SK-MEL-5 (cell line): ENCODE measurements around the gene CD52. TPM values are rescaled to one million over a fixed set of nuclear protein-coding genes. Genes with fewer than 3 reads are reported as not detected.

Experiments used
- DNase-seq: peaks from one replicate; pipeline ENCODE4 v3.0.0-alpha.2; 2016; ENCODE audit warnings: low read depth, low spot score
- in situ Hi-C: cut with HindIII; loops from 2 replicates; pipeline ENCODE4 v1.10.0; 2016; ENCODE audit warnings: low sequenced_read_pairs, high pct_unique_total_duplicates, low pct_unique_long_range_greater_than_20kb
- total RNA-seq: library from RNA; depleted of rRNA; stranded (reverse); fragments of >200 nt; shearing (Covaris generic); gene quantifications from 2 replicates; pipeline ENCODE4 v1.2.3, GENCODE V29; 2014

CD52 gene
- total RNA-seq, 1 experiment from 2014 or later, result not detected

DNA sequence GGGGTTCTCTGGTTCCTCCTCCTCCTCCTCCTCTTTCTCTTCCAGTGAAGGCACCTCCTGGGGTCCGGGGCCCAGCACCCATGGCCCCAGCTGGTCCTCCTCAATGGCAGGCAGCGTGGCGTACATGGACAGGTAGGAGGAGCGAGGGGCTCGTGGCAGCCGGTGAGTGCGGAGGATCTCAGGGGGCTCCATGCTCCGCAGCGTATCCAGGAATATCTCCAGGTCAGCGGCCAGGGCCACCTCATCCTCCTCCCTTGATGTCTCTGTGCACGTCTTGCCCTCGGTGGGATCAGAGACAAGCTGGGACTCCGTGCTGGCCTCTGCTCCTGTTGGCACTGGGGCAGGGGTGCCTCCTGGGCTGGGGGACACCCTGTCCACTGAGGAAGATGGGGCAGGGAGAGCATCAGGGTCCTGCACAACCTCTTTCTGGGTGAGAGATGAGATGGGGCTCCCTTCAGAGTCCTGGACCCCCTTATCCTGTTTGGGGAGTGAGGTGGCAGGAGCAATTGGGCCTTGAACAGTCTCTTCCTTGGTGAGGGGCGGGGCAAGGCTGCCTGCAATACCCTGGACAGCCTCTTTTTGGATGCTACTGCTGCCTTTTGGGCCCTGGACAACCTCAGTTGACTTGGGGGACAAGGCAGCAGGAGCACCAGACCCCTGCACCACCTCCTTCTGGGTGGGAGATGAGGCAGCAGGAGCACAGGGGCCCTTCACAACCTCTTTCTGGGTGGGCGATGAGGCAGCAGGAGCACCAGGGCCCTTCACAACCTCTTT is 26.6 kb downstream of the CD52 start:
- in situ Hi-C loops, result no loop called here
- no peak for DNase-seq

DNA sequence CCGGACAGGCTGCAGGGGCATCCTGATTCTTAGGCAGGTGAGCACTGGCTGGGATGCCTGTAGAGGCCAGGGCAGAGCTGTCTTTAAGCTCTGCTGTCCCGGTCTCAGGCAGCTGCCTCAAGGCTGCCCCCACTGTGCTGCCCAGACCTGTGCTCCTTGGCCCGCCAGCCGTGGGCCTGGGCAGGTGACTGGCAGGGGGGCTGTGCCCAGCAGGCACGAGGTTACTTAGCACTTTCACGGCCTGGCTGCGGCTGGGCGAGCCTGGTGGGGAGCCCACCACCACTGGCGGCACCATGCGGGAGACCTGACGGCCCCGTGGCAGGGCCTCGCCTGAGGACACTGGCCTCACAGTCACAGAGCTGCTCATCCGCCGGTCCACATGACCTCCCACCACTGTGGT is 28.0 kb downstream of the CD52 start:
- DNase-seq, result no peak
- in situ Hi-C loops, result no loop called here

DNA sequence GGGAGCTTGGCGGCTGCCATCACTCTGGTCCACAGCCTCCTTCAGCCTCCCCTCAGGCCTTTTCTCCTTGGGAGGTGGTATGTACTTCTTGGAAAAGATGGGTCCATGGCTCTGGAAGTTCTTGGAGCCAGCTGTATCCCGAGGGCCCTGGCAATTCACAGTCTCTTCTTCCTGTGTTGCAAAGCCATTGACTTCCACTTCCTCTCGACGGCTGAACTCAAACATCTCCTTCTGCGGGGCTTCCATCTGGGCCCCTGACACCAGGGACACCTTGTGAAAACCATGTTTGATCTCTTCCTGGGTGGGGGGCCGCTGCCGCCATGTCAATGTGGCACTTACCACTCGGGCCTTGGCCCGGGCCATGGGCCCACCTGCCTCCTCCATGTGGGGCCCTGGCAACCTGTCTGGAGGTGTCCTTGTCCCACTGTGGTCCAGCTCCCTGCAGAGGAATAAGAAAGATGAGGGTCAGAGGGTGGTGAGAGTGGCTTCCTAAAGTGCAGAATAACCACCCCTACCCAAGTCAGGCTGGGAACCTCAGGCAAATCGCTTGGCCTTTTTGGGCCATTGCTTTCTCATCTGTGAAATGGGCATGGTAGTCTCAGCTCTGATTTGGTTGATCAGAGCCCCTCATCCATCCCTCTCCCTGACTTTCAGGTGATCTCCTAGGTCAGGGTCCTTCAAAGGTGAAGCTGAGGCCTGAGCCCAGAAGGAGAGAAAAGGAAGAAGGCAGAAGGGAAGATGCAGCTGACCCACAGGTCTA is 28.7 kb downstream of the CD52 start:
- DNase-seq, result no peak
- in situ Hi-C loops, result no loop called here

DNA sequence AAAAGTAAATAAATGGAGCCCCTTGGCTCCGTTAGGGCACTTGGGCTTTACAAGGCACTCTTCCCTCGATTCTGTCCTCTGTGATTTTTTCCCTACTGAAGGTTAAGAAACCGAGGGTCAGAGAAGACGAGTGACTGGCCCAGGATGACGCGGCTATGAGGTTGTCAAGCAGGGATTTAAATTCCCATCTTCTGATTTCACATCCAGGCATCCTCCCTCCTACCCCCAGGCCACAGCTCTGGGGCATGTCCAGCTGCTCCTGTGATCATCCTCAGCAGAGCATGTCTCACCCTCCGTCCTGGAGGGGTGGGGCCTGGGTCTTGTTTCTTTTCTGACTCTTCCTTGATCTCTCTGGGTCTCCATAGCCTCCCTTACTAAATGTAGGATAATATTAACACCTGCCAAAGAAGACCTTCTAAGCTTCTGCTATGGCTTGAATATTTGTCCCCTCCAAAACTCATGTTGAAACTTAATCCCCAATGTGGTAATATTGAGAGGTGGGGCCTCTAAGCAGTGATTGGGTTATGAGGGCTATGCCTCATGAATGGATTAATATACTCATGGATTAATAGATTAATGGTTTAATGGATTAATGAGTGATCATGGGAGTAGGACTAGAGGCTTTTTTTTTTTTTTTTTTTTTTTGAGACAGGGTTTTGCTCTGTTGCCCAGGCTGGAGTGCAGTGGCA is 31.6 kb downstream of the CD52 start:
- in situ Hi-C loops, result no loop called here

DNA sequence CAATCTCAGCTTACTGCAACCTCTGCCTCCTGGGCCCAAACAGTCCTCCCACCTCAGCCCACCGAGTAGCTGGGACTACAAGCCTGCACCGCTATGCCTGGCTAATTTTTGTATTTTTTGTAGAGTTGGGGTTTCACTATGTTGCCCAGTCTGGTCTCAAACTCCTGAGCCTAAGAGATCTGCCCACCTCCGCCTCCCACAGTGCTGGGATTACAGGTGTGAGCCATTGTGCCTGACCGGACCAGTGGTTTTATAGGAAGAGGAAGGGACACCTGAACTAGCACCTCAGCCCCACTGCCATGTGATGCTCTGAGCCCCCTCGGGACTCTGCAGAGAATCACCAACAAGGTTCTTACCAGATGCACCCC is 32.1 kb downstream of the CD52 start:
- in situ Hi-C loops, result no loop called here
- no peak for DNase-seq

More for the DNA sequence above, 31.6 kb downstream of the CD52 start:
- no peak for DNase-seq

DNA sequence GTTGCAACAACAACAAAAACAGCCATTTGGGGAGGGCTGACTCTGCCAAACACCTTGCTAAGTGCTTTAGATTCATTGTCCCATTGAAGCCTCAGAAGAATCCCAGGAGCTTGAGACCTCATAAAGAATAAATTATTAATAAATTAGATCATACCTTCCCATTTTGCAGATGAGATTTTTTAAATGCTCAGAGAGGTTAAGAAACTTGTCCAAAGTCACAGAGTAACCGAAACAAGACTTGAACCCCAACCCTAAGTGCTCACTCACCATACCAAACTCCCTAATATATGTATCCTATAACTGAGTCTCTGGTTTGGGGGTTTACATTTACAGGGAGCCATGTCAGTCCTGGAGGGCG is 32.6 kb downstream of the CD52 start:
- DNase-seq, result no peak
- in situ Hi-C loops, result no loop called here

DNA sequence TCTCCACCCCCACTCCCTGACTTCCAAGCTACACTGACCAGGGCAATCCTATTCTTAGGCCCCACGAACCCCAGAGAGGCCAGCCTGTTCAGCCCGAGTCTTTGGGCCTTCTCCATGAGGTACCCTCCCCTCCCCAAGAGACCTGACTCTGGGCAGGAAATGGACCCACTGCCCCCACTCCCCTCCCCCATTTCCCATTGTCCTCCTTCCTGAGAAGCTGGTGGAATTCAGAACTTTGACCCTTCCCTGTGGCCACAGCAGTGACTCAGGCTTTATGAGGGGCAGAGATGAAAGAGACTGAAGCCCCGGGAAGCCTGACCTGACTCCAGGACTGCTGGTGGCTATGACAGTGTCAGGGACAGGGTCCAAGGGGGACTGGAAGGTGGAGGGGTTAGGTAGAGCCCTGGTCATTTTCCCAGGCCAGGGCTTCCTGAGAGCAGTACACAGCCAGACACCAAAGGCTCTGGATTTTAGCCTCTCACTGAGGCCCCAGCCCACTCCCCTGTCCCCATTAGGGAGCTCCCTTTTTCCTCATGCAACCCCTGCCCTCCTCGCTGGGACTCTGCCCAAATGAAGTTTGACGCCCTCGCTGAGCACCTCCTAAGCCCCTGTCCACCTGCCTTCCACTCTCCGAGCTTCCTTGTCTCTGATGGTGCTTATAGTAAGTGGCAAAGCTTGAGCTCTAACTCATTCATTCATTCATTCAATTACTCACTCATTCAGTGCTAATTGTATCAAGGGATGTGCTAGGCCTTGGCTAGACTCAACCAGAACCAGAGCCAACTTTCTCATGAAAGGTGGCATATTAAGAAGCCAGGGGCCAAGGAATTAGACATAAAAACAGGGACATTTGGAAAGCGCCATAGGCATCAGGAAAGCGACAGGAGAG is 33.2 kb downstream of the CD52 start:
- DNase-seq, result no peak
- in situ Hi-C loops, result no loop called here

DNA sequence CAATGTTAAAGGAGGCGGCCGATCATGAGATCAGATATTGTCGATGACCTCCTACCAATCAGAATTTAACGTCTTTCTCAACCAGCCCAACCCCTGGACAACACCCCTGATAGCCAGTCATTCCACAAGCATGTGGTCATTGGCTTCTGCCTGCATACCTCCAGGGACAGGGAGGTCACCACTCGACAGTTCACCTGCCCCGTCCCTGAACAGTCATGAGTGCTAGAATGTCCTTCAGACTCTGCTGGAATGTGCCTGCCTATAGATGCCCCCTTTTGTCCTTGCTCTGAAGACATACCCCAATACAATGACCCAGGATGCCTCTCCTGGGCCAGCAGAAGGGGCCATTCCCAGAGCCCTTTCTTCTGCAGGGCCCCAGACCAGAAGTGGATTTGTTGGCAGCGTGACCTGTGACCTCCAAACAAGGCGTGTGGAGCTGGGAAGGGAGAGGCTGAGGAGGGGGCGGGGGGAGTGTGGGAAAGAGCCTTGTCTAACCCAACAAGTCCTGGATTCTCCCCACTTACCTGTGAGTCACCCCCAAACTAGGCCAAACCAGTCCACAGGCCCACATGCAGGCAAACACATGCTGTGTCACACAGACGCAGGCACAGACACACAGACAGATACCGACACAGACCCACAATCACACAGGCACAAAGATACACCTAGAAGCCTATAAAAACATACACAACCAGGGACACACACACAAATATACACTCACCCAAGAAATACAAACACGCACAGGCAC is 34.0 kb downstream of the CD52 start:
- in situ Hi-C loops, result no loop called here
- DNase-seq, result no peak

DNA sequence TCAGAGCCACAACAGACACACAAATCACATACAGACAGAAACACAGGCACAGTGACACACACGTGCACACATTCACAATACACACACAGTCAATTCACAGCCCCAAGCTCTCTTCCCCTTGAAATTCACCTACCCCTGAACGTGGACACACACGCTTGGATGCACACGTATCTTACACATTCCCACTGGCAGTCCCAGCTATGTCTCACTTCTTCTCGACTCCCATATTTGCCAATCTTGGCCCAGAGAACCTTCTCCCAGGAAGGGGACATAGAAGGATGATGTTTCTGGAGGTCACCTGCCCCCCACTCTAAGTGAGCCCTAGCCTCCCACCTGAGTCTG is 34.6 kb downstream of the CD52 start:
- no peak for DNase-seq
- in situ Hi-C loops, result no loop called here

DNA sequence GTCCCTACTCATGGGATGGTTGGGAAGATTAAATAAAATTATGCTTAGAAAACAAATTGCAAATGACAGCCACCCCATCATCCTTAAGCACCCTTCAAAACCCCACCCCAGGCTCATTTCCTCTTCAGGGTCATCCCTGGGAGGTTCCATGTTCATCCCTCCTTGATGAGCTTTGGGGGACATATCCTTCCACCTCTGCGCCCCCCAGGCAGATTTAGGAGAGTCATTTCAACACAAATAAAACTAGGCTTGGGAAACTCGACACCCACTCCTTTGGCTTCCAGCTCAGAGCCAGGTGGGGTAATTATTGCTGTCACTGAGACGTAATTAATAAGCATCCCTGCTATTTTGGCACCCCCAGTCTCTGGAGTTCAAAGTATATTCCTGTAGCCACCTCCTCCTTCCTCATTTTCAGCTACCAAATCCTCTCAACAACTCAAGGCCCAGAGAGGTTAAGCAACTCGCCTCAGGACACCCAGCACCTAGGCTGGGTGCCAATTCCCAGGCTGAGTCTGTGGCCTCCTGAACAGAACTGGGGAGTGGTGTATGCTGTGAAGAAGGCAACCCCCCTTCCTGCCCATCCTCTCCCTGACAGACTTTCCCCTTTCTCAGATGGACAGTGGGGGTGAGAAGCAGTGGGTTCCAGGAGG is 35.6 kb downstream of the CD52 start:
- in situ Hi-C loops, result no loop called here
- DNase-seq, result no peak

DNA sequence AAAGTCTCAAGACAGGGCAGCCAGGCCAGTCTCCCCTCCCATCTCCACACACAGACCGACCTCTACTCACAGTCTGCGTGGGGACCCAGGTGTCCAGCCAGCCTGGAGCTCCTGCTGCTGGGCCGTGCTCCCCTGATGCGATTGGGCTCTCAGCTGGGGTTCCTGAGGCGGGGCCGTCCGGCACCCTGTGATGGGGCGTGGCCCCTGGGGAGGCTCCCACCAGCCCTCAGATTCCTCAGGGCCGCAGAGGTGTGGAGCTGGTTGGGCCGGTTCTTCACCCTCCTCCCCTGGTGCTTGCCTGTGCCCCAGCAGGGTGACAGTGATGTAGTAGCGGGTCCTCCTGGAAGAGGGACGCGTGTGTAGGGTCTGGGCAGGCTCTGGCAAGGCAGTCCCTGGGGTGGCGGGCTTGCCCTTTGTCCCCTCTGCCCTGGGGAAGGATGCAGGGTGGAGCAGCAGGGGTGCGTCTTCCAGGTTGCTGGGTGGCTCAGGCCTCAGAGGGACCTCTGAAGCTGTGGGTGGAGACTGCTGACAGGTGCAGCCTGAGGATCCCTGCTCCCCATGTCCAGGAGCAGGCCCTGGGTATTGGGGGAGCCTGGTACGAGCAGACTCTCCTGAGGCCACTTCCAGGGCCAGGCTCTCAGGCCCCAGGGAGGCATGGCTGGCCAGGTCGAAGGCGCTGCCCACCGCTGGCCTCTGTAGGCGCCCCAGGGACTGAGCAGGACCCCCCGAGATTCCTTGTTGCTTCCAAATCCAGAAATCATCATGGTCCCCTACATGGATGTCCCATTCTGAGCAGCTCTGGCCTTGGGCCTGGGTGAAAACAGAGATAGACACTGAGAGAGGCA is 36.4 kb downstream of the CD52 start, which contains the start of gene CRYBG2:
Gene CRYBG2, minus strand, starts transcription at position 155 of the 845 bp plus-strand sequence. CDS start 7,473 bp downstream, outside the sequence.
- in situ Hi-C loops, result no loop called here
- DNase-seq, result no peak

DNA sequence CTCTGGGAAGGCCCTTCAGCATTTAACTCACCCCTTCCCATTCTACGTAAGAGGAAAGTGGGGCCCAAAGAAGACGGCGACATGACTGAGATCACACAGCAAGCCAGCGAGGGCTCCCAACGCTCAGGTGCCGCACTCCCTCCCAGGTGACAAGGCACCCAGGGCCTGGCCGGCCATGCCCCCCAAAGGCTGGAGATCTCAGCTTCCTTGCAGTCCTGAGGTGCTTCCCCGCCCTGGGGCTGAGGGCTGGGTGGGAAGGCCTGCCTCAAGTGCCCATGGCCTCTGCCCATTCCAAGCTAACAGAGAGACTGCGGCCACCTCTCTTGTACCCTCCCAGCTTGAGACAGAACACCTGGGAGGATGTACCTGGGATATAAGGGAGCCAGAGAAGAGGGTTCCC is 37.2 kb downstream of the CD52 start:
- DNase-seq, result no peak
- in situ Hi-C loops, result no loop called here

DNA sequence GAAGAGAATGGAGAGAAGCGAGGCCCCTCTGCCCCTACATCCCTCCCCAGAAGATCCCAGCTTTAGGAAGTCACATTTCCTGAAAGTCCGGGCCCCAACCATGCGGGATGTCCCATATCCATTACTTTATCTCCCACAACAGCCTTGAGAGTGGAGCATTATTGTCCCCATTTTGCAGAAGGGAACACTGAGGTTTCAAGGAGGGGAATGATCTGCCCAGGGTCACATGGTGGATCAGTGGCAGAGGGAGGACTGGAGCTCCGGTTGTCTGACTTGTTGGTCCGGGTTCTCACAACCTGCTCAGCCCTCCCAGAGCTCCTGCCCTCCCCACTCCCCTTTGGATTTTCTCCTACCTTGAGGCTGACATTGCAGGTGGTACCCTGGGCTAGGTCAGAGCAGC is 38.3 kb downstream of the CD52 start:
- in situ Hi-C loops, result no loop called here
- no peak for DNase-seq

DNA sequence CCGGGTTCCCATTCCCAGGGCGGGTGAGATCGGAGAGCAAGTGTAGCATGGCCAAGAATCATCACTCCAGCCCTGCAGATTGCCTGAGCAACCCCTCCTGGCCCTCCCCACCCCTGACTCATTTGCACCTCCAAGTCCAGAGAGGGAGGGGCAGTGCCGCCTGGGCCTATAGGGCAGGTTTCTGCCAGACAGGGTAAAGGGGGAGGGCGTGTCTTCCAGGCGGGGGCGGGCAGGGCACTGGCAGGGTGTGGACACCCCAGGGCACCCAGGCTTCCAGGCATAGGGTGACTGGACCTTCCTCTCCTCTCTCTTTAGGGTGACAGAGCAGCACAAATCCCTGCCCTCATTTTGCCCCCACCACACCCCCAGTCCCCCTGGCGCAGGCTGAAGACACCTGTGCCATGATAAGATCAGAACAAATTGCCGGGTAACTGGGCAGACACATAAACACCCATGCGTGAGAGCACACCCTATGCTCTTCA is 39.4 kb downstream of the CD52 start:
- in situ Hi-C loops, result no loop called here
- no peak for DNase-seq

DNA sequence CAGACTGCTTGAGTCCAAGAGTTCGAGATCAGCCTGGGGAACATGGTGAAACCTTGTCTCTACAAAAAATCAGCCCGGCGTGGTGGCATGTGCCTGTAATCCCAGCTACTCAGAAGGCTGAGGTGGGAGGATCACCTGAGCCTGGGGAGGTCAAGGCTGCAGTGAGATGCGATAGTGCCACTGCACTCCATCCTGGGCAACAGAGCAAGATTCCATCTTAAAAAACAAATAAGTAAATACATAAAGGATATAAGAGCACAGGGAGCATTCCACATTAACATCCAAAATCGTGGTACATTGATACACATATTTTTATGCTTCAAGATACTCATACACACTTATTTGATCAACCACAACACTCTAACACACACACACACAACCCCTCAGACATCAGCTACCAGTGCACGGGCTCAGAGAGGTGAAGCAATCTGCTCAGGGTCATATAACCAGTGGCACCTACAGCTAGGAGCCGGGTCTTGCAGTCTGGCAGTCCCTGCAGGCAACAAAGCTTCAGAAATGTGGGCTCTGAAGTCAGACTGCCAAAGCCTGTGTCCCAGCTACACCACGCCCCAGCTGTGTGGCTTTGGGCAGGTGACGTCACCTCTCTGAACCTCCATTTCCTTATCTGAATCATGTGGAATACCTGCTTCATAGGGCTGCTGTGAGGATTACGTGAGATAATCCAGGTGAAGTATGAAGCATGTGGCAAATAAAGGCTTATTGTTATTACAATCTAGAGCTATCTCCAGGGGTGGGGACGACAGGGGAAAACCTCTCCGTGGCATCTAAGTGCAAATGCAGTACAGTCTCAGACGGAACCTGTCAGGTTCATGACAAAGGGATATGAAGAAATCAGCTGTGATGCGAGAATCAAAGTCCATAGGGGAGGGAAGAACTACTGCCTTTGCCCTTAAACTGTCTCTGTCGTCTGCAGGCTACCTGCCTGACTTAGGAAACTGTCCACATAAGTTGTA is 40.9 kb downstream of the CD52 start:
- no peak for DNase-seq
- in situ Hi-C loops, result no loop called here
